D721Med (cell line): Measurements from ENCODE around the gene CAMK2A.

Experiments used
- DNase-seq: peaks from one replicate; pipeline ENCODE4 v3.0.0; 2011; ENCODE audit warnings: low spot score; ENCODE audit not compliant: insufficient read length
- FAIRE-seq: peaks from 2 replicates; lab custom pipeline; 2011; peaks lifted over from hg19 to GRCh38; lab: Jason Lieb, UNC
- TF ChIP-seq, protein P1 (sequence below): IDR thresholded peaks from 2 replicates; pipeline ENCODE4 v1.5.1; 2012; ENCODE audit warnings: mild to moderate bottlenecking, control low read depth; ENCODE audit not compliant: insufficient read depth; ENCODE audit errors: missing control alignments

CAMK2A gene

GRCh38 chr5:150184006-150184405 lies 105.6 kb downstream of the CAMK2A start:
- DNase-seq (no peak), FAIRE-seq (no peak)

GRCh38 chr5:150183436-150183835 lies 106.1 kb downstream of the CAMK2A start:
- no peak for FAIRE-seq
- no peak for DNase-seq
- TF ChIP-seq, protein P1, sequence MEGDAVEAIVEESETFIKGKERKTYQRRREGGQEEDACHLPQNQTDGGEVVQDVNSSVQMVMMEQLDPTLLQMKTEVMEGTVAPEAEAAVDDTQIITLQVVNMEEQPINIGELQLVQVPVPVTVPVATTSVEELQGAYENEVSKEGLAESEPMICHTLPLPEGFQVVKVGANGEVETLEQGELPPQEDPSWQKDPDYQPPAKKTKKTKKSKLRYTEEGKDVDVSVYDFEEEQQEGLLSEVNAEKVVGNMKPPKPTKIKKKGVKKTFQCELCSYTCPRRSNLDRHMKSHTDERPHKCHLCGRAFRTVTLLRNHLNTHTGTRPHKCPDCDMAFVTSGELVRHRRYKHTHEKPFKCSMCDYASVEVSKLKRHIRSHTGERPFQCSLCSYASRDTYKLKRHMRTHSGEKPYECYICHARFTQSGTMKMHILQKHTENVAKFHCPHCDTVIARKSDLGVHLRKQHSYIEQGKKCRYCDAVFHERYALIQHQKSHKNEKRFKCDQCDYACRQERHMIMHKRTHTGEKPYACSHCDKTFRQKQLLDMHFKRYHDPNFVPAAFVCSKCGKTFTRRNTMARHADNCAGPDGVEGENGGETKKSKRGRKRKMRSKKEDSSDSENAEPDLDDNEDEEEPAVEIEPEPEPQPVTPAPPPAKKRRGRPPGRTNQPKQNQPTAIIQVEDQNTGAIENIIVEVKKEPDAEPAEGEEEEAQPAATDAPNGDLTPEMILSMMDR, result no peak

More at GRCh38 chr5:150184006-150184405, 105.6 kb downstream of the CAMK2A start:
- TF ChIP-seq, protein P1, result no peak

- FAIRE-seq, result no peak
- TF ChIP-seq, protein P1, result no peak
- DNase-seq, result no peak
Observed at GRCh38 chr5:150182774-150183173, 106.8 kb downstream of the CAMK2A start.

DNA sequence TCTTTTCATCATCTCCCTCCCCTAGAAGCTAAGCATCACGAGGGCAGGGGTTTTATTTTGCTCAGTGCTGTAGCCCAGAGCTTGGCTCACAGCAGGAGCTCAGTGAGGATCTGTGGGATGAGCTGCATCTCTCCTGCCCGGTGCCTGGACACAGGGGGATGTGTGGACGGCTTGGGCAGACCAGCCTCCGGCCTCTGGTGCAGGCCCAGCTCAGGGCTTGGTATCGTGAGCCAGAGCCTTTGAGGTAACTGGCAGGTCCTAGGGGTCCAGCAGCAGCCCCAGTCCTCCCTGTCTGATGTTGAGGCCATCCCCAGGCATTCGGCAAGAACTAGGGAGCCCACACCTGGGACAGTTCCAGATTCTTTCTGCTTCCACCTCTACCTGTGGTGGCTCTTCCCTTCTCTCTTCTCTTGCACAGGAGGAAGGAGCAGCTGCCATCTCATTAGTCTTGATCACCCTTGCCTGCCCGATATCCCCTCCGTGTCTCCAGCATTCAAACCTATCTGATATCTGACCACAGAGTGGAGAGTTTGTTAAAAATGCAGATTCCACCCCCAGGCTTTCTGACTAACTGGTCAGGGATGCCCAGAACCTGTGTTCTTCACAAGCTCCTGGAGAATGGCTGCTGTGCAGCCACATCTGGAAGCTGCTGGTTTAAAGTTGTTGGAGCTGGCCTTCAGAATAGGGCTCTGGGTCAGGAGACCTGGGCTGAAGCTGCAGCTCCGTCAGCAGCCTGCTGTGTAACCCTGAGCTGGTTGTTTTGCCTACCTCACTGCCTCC lies 107.6 kb downstream of the CAMK2A start:
- FAIRE-seq, result no peak
- DNase-seq, result no peak
- TF ChIP-seq, protein P1, result no peak

DNA sequence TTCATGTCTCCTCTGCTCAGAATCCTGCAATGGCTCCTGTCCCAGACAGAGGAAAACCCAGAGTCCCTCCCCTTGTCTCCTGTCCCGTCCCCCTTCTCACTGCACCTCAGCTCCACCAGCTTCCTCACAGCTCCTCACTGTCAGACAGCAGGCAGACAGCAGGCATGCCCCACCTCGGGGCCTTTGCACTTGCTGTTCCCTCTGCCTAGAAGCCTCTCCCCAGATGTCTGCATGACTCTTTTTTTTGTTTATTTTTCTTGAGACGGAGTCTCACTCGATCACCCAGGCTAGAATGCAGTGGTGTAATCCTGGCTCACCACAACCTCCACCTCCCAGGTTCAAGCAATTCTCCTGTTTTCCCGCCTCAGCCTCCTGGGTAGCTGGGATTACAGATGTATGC lies 108.5 kb downstream of the CAMK2A start:
- no peak for DNase-seq
- FAIRE-seq, result no peak
- TF ChIP-seq, protein P1, result no peak

- TF ChIP-seq, protein P1, result no peak
- no peak for DNase-seq
- no peak for FAIRE-seq
Observed at GRCh38 chr5:150180241-150181026, 109.1 kb downstream of the CAMK2A start.
